ENCODE data around the gene AMDHD2. TPM values are rescaled to one million over a fixed set of nuclear protein-coding genes. Genes with fewer than 3 reads are reported as not detected.

AMDHD2 gene
- total and polyA plus RNA-seq, 2 of the 13 experiments (the other 11 are each of a cell fraction or from before 2014, with no cell fraction given) = 33.5 to 39.1 TPM

GRCh38 chr16:2520784-2521531 lies 787 bp downstream of the AMDHD2 start (continued):
- TF ChIP-seq CEBPZ (IDR thresholded peaks at IDR 0.05; ENCODE audit: low read length) (no peak), ETV5 (CRISPR knock-in tag; IDR thresholded peaks at IDR 0.05; ENCODE audit: borderline replicate concordance) (0 out of 2 replicates have a peak, but pooled peaks have one; percentile 11), NRL (CRISPR knock-in tag; IDR thresholded peaks at IDR 0.05; ENCODE audit: borderline replicate concordance) (peak; percentile 33; the same call in 1 of the 2 replicates), MAFF (IDR thresholded peaks at IDR 0.05; ENCODE audit: low read depth, low read length) (peak; percentile 68), ZNF605 (CRISPR knock-in tag; IDR thresholded peaks at IDR 0.05) (peak; percentile 48; the same call in 1 of the 2 replicates), ZNF550 (CRISPR knock-in tag; IDR thresholded peaks at IDR 0.05; ENCODE audit: borderline replicate concordance) (no peak), ZNF770 (CRISPR knock-in tag; IDR thresholded peaks at IDR 0.05) (0 out of 2 replicates have a peak, but pooled peaks have one; percentile 21), POLR2G (IDR thresholded peaks at IDR 0.05; ENCODE audit: low read depth, low read length) (peak; percentile 59), ZSCAN29 (CRISPR knock-in tag; conservative IDR thresholded peaks at IDR 0.05) (no peak), UBTF (CRISPR knock-in tag; IDR thresholded peaks at IDR 0.05) (0 out of 2 replicates have a peak, but pooled peaks have one; percentile 22), ATRX (CRISPR knock-in tag; IDR thresholded peaks at IDR 0.05; ENCODE audit: borderline replicate concordance) (no peak), ZNF33A (CRISPR knock-in tag; IDR thresholded peaks at IDR 0.05; ENCODE audit: borderline replicate concordance) (no peak), ZNF891 (CRISPR knock-in tag; IDR thresholded peaks at IDR 0.05) (0 out of 2 replicates have a peak, but pooled peaks have one; percentile 72), ZNF331 (CRISPR knock-in tag; IDR thresholded peaks at IDR 0.05) (no peak), HIVEP1 (CRISPR knock-in tag; IDR thresholded peaks at IDR 0.05) (peak; percentile 40; the same call in 1 of the 2 replicates), RORA (CRISPR knock-in tag; IDR thresholded peaks at IDR 0.05) (no peak)
